Activated T-helper 1 cell treated with anti-CD3 and anti-CD28 coated beads, Interleukin-2, amount 50 U/mL, for 16 hours (primary cell): ENCODE data around the gene NOL12.
"Not testable (repeated sequence)": the region's sequence is repeated elsewhere in the genome, so short reads cannot be mapped to it uniquely, and the experiment has no call there.

Source experiments
- DNase-seq, 2 donors: peaks; one replicate each; pipeline ENCODE4 v3.0.0-alpha.2; 2020; ENCODE audit warnings: low read depth in 1 of 2, low spot score in 1 of 2

The NOL12 gene

GRCh38 chr22:37710675-37711074, 24.5 kb downstream of the NOL12 start:
- no peak for DNase-seq

DNA sequence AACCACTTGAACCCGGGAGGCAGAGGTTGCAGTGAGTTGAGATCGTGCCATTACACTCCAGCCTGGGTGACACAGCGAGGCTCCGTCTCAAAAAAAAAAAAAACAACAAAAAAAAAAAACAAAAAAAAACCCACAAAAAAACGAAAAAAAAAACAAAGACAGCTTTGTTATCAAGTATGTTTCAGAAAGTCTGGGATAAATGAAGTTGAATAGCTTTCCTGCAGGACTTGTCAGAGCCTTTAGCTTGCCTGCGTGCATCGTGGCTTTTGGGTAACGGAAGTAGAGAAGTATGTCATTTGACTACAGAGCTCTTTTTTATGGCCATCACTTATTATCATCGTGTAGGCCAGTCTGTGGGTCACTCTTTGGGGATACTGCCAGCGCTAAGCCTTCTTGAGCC, 25.3 kb downstream of the NOL12 start:
- DNase-seq, result no peak

GRCh38 chr22:37713761-37714160, 27.6 kb downstream of the NOL12 start:
- DNase-seq, result no peak

DNA sequence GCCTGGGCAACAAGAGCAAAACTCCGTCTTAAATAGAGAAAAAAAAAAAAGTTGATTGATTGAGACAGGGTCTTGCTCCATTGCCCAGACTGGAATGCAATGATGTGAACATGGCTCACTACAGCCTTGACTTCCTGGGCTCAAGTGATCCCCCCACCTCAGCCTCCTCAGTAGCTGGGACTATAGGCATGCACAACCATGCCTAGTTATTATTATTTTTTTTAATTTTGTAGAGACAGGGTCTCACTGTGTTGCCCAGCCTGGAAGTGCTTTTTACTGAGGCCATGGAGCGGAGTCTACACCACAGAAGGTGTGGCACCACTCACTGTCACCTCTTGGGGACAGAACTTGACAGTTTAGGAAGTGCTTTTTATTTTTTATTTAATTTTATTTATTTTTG, 28.5 kb downstream of the NOL12 start:
- no peak for DNase-seq

GRCh38 chr22:37715760-37716159, 29.6 kb downstream of the NOL12 start:
- DNase-seq, result no peak

- no peak for DNase-seq
Measured at GRCh38 chr22:37716708-37717107, 30.6 kb downstream of the NOL12 start.

GRCh38 chr22:37717235-37717634, 31.1 kb downstream of the NOL12 start:
- not testable (repeated sequence) for DNase-seq

GRCh38 chr22:37717746-37718305, 31.7 kb downstream of the NOL12 start:
- DNase-seq, result not testable (repeated sequence)

GRCh38 chr22:37725551-37726240, 39.6 kb downstream of the NOL12 start:
- DNase-seq, result no peak

GRCh38 chr22:37726241-37726887, 40.2 kb downstream of the NOL12 start:
- no peak for DNase-seq

DNA sequence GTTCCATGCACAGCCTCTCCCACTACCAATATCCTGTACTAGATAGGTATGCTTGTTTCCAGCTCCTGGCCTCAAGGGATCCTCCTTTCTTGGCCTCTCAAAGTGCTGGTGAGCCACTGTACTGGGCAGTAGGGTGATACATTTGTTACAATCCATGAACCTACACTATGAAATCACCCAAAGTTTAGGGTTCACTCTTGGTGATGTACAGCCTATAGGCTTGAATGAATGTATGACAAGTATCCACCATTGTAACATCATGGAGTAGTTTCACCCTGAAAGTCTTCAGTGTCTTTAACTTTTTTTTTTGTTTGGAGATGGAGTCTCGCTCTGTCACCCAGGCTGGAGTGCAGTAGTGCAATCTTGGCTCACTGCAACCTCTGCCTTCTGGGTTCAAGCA, 42.5 kb downstream of the NOL12 start:
- DNase-seq, result no peak

- DNase-seq, result no peak
Measured at GRCh38 chr22:37731804-37732471, 45.8 kb downstream of the NOL12 start.

DNA sequence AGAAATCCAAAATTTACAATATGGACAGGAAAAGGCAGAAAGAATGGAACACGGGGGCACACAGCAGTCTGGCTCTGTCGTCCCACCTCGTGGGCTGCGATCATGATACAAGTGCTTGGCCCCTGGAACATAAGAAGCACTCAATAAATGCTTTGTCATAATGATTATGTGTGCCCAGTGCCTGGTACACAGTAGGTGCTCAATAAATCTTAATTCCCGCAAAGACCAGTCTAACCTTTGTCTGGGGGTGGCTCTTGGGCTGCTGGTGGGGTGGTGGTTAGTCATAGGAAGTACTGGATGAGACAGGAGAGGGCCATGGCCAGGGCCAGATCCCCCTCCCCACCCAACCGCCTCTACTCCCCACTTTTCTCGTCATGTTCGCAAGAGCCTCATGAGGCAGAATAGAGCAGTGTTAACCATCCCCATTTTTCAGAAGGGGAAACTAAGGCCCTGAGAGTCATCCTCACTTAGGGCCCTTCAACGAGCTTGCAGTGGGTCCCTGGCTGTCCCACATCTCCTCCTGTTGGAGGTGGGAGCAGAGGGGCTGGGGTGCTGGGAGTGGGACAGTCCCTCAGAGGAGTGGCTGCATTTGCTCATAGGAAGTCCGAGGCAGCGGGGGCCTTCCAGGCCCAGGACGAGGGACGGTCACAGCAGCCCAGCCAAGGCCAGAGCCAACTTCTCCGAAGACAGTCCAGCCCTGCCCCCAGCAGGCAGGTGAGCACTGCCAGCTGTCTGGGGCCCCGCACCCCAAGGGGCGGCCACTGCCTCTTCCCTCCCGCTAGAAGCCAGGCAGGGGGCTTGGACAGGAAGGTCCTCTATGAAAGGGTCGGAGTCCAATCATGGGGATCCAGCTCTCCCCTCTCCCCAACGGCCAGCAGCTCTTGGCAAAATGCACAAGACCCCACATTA, 46.8 kb downstream of the NOL12 start:
- no peak for DNase-seq

GRCh38 chr22:37733625-37734401, 47.7 kb downstream of the NOL12 start:
- no peak for DNase-seq

GRCh38 chr22:37734402-37734700, 48.2 kb downstream of the NOL12 start:
- no peak for DNase-seq

- DNase-seq, result no peak
Measured at GRCh38 chr22:37734964-37735451, 48.9 kb downstream of the NOL12 start.

- DNase-seq, result no peak
Measured at GRCh38 chr22:37739035-37739434, 52.9 kb downstream of the NOL12 start.

DNA sequence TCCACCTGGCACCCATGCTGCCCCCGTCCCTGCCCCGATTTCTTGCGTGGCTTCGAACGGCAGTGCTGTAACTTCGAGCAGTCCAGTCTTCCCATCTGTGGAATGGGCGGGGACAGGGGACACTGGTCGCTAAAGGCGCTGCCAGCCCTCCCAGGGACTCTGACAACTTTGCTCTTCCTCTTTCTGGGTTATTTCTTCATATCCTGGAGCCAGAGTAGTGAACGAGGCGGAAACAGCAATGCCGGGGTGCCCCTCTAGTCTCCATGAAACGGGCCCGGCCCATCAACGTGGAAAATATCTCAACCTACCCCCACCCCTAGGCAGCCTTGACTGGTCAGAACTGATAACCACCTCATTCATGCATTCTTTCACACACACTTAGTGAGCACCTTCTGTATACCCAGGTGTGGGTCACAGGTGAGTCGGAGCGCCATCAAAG, 53.5 kb downstream of the NOL12 start:
- DNase-seq, result no peak

DNA sequence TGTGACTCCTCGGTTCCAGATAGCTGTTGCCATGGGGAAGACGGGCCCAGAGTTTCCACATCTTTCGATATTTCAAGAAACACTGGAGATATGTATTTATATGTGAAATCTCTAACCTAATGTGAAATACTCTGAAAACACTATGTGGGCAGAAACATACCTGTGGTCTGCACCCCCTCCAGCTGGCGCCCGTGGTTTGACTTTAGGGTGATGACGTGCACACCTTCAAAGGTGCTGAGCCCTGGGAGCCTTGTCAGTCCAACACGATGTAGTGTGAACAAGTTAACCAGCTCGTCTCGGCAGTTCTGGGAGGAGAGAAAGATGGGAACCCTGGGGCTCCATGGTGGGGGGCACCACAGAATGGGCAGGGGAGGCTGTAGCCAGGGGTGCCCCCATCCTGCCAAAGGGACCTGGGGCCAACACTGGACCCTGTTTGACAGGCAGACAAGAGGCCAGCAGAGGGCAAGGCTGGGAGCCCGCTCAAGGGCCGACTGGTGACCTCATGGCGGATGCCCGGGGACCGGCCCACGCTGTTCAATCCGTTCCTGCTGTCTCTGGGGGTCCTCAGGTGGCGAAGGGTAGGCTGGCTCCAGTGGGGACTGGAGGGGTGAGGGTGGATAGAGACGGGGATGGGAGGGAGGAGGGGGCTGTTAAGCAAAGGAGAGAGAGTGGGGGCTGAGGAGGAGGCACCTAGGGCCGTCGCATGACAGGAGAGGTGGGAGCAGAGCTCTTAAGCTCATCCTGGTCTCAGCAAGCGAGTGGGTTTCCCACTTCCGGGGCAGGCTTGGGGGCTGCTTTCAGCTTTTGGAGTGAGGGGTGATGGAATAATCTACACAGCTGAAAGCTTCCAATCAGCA, 54.5 kb downstream of the NOL12 start:
- no peak for DNase-seq
